NCI-H526 (cell line): ENCODE measurements around the gene MYDGF.
A peak's percentile ranks its signal among the peaks of the same experiment; 100 is the strongest.
"Not testable (repeated sequence)": the region's sequence is repeated elsewhere in the genome, so short reads cannot be mapped to it uniquely, and the experiment has no call there.

Source experiments
- DNase-seq, 2 experiments: peaks; one replicate each; lab custom pipeline; 2025; lab: John Stamatoyannopoulos, UW

Gene MYDGF

DNA sequence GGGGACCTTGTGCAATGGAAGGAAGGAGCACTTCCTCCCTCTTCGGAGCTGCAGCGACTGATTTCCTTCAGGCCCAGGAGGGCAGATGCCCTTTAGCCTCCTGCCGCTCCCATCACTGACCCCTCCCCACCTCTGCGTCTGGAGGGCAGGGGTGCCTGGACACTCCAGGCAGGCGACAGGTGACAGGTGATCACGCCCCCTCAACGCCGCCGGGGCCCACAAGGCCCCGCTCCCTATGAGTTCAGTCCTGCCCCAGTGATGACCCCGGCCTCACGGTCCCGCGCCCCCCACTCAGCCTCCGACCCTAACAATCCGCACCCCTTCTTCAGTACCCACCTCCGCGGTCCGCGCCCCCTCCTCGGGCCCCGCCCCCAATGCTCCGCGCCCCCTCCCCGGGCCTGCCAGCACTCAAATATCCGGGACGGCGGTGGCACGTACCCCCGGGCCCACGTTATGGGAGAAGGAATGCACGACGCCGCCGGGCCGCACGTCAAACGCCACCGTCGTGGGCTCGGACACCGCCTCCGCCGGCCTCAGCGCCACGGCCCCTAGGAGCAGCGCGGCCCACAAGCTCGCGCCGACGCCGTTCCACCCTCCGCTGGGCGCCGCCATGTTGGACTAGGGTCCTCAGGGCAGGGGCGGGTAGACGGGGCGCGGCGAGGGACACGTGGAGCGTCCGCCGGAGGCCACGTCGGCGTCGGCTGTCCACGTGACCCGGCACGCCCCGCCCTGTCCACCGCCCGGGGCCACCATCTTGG is at the start of gene MYDGF:
MYDGF (minus strand) TSS at position 620 of the 758 bp plus-strand sequence; CDS start at position 612, 8 bp downstream.
- DNase-seq = peak; percentile 34 to 83

DNA sequence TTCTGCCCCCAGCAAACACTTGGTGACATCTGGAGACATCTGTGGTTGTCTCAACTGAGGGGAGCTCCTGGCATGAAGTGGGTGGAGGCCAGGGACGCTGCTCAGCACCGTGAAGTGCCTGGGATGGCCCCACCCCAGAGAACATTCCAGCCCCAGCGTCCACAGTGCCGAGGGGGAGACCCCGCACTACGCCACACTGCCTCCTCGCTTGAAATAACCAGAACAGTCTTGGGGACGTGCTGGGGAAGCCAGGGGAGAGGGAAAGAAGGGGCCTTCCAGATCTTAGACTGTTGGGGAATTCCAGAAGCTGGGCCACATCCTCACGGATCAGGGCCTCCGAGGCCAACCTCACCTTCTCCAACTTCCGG is 49.3 kb upstream of the MYDGF start:
- no peak for DNase-seq

DNA sequence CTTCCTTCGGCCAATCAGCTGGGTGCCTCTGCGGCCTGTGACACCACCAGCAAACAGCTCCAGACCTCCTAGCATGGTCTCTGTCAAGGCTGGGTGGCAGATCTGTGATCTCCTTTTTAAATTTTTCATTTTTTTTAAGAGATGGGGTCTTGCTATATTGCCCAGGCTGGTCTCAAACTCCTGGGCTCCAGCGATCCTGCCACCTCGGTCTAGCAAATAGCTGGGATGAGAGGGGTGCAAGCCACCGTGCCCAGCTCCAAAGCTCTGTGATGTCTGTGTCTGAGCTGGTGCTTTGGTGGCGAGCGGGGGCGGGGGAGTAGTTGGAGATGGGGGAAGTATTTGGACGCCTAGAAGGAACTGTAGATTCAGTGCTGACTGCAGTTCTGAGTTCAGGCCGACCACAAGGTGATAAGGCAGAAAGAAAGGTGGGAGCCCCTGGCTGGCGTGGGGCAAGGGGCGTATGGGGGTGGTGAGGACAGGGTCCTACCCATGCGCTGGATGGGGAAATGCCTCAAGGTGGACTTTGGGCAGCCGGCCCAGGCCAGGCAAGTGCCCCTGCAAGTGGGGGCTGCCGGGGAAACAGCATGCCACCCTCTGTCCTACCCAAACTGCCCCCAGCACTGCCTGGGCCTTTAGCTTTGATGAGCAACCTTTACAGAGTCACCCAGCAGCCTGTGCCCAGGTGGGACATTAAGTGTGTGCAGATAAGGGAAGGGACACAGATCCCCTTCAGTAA is 48.0 kb upstream of the MYDGF start:
- no peak for DNase-seq

DNA sequence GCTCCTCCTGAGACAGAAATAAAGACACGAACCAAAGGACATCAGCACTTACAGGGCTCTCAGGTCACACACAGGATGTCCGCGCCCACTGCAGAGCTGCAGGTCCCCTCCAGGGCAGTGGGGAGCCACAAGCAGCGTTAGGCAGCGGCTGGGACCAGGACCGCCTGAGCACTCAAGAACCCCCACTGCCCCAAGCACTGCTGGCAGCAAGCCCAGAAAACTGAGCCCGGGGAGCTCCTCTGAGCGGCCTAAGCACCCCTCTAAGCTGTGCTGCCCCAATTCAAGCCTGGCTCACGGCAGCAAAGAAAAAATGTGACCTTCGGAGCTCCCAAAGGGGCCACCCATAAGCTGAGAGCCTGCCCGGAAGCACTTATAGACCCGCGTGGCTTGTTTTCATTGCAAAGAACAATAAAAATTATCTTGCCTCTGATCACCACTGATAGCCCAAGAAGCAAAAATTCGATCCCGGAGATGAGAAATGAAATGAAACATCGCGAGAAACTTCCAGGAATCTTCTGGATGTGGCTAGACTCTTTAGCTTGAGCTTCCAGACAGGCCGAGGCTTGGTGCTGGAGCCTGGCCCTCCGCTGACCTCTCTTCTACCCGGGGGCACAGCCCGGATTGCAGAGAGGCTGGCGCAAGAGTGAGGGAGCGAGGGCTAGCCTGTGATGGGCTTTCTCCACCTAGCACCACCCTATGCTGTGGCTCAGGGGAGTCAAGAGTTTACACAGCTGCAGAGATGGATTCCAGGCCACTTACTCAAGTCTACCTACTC is 47.2 kb upstream of the MYDGF start:
- no peak for DNase-seq

DNA sequence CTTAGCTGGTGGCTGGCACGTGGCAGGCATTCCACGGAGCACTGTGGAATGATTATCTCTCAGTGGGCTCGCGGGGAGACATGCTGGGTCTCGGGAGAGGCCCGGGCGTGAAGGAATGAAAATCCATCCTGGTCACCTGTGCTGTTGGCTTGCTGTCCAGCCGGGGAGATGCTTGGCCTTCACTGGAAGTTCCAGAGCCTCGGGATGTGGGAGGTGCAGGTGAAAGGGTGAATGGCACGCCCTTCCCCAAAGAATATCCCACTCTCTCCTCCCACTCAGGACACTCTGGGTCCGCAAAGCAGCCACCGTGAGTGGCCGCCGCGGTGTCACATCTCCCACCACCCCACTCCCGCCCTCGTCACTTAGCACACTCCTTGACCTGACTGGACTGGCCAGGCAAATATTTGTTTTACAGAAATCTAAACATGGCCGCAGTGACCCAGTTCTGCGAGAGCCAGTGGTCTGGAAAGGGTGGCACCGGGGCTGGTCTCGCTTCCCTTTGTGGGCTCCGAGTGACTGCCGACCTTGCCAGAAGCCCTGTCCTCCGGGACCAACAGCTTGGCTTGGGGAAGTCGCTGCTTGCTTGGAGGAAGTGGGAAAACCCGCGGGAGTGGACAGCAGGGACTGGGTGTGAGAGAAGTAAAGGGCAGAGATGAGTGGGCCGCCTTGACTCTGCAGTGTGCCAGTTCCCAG is 45.5 kb upstream of the MYDGF start:
- DNase-seq = no peak

DNA sequence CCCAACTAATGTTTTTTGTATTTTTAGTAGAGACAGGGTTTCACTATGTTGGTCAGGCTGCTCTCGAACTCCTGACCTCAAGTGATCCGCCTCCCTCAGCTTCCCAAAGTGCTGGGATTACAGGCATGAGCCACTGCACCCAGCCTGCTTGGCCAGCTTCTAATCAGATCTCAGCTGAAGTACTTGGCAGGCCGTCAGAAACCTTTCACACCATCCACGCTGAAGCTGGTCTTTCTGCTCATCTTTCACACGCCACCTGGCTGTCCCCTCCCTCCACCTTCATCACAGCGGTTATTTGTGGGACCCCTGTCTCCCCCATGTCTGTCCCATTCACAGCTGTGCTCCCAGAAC is 45.0 kb upstream of the MYDGF start:
- not testable (repeated sequence) for DNase-seq

DNA sequence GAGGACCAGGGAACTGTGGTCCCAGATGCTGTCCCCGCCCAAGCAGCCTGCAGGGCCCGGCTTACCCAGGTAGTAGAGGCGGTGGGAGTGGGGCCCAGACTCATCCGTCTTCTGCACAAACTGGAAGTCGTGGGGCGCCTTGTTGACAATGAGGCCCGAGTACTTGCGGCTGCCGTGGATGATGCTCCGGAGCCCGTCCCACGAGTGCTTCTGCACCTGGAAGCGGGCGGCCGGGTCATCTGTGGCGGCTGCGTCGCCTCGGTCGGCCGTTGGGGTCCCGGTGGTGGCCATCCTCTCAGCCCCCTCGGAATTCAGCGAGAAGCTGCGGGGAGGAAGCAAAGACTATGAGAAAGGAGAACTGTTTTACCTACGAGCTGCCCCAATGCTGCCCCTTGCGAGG is 43.9 kb upstream of the MYDGF start:
- no peak for DNase-seq

DNA sequence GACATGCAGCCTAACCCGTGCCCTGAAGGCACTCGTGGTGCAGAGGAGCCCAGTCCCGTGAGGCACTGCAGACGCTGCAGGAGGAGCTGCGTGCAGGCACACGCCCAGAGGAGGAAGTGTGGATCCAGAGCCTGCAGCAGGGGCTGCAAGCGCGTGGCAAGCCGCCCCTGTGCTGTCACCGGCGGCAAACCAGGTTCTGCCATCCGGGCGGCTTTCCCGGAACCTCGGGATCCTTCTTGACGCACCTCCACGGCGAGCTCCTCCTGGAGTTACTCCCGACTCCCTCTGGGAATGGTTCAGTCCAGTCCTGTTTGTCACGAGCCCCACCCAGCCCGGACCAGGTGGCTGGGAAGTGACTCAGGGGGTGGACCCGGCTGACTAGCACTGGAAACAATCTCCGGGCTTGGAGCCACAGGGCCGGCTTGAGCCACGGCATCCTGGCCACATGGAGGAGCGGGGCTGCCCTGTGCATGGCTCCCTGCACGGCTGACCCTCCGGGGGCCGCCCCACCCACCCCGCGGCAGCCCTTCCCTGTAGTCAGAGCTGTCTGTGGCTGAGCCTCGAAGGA is 43.3 kb upstream of the MYDGF start:
- no peak for DNase-seq

DNA sequence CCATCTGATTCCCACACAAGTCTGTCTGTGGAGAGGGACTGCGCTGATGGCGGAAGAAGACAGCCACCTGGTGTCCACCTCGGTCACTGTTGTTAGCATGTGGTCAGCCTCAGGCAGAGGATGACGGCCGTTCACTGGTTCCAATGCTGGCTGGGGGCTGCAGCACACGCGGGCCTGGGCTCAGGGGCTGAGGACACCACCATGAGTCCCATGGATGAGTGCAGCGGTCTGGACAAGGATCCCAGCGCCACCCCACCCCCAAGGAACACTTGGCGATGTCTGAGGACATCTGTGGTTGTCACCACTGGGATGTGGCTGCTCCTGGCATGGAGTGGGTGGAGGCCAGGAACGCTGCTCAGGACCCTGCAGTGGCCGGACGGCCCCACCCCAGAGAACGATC is 42.6 kb upstream of the MYDGF start:
- no peak for DNase-seq

DNA sequence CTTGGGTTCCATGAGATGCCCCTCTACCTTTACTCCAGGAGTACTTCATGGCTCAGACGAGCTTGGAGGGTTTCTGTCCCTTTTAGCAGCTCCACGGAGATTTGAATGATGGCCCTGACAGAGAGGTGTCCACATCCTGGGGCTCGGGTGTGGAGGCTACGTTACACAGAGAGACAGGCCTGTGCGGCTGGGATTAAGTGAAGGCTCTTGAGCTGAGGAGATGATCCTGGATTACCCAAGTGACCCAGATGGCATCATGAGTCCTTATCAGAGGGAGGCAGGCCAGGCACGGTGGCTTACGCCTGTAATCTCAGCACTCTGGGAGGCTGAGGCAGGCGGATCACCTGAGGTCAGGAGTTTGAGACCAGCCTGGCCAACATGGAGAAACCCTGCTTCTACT is 41.1 kb upstream of the MYDGF start:
- DNase-seq = no peak

DNA sequence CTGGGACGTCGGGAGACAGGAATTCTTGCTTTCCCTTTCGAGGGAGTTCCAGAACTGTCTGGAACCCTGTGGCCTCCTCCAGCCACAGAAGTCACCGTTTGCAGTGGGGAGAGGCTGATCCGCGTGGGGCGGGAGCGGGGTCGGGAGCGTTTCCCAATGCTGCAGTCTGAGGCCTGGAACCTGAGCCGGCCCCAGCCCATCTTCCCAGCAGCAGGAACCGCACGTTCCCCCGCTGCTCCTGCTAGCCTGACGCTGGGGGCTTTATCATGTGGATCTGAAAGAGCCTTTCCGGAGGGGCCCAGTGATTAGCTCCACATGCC is 40.1 kb upstream of the MYDGF start:
- no peak for DNase-seq

DNA sequence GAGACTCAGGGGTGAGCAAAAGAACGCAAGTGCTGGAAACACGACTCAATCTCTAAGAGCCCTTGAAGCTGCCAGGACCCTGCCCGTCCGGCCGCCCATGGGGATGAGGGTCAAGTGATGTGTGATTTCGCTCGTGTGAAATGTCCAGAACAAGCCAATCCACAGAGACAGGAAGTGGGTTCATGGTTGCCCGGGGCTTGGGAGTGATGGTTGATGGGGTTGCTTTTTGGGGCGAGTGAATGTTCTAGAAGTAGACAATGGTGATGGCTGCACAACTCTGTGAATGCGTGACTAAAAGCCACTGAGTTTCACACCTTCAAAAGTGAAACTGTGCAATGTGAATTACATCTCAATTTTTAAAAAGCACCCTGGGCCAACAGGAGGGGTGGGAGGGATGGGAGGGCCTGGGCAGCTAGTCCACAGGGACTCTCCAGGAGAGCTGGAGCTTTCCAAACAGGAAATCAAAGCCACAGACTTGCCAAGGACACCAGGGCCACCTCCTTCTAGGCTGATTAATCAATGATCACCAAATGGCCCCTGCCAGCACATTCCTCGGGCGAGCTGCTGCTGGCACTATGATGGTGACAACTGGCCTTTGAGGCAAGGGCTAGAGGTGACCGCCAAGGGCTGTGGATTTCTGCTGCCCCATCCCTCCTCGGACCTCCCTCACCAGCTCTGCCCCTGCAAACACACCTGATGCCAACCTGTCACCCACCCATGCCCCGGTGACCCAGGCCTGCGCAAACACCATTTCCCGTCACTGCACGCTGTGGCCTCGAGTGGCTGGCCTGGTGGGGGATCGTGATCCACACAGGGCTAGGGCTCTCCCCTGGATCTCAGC is 39.5 kb upstream of the MYDGF start:
- no peak for DNase-seq

DNA sequence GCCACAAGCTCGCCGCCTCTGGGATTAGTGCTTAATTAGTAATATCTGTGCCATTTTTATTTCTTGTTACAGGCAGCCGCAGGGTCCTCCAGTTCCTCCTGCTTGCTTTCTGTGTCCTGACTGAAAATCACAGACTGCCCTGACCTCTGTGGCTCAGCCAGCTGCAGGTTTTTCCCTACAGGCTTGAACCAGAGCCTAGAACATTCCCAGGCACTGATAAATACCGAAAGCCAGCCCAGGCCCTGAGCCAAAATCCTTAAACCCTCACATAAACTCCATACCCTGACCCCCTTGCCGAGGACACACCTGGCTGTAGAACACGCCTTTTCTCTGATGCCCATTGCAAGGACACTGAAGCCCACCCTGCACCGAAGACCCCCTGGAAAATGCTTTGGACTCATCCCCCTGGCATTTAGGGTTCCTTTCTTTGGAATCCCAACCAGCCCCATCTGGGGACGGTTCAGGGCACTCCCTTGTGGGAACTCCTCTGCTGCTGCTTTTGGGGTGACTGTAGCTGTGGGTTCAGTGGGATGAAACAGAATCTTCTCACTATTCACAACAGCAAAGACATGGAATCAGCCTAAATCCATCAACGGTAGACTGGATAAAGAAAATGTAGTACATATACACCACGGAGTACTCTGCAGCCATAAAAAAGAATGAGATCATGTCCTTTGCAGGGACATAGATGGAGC is 38.0 kb upstream of the MYDGF start:
- DNase-seq = no peak

DNA sequence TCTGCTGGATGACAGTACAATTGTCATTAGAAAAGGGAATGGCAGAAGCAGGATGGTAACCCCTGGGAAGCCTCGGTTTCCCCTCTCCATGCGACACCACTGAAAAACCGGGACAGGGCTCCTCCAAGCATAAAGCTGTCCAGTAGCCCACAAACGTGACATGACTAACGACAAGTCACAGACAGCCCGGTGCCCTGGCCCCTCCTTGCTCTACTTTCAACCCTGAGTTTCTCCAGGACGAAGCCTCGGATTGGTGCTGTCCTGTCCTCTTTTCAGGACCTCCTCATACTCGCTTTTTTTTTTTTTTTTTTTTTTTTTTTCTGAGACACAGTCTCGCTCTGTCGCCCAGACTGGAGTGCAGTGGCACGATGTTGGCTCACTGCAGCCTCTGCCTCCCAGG is 37.2 kb upstream of the MYDGF start:
- DNase-seq = no peak

DNA sequence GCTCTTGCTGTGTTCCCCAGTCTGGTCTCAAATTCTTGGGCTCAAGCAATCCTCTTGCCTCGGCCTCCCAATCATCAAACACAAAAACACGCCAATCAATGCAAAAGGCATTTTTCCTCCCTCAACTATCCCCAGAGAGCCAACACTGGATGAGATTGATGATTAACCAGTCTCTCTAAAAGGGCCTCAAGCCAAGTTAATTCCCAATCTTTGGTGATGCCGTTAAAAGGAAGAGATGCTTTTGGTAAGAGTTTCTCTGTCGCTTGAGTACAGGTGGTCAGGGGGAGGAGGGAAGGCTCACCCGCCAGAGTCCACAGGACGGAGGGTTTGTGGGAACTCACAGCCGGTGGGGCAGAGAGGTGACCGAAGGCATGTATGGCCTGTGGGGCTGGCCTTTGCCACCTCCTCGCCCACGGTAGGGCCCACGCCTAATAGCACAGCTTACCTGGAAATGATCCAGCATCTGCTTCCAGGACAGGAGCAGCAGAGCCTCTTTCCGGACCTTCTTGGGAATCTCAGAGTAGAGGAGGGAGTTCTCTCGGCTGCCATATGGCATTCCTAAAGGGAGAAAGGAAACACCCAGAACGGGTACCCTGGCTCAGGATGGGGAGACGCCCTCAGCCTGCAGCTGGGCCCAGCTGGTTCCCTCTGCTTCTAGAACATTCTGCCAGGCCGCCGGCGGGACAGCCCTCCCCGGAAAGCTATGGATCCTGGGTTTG is 35.4 kb upstream of the MYDGF start:
- no peak for DNase-seq

DNA sequence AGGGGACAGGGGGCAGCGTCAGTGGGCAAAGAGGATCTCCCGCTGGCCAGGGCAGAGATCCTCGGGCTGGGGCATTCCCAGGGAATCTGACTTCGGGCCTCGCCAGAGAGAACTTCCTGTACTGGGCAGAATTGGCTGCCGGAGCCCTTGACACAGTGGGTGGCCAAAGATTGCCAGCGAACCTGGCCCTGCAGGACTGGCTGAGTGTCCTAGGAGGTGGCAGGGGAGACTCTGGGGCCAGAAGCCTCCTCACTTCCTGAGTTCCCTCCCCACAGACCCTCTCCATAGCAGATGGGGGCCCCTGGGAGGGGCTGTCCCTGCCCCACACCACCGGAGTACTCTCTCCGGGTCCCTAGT is 34.2 kb upstream of the MYDGF start:
- no peak for DNase-seq

DNA sequence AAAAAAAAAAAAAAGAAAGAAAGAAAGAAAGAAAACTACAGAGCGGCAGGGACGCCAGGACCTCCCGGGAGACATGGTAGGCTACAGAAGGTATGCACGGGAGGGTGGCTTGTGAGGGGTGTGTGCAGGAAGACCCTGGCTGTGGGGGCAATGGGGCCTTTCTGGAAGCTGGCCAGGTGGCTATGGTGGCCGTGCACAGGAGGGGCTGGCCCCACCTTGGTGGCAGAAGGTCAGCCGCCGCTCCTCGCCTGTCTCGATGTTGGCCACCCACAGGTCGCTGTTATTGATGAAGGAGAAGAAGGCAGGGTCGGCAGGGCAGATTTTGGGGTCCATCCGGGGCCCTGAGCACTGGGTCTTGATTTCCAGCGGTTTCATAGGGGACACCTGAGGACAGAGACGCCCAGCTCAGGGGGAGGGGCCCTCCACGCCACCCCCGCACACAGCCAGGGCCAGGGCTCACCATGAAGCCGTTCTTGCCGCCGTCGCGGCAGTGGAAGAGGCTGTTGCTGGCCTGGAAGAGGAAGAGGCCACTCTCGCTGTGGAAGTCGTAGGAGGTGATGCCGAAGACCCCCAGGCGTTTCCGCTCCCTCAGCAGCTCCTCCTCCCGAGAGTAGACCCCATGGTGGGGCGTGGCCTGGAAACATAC is 33.7 kb upstream of the MYDGF start:
- DNase-seq = no peak

DNA sequence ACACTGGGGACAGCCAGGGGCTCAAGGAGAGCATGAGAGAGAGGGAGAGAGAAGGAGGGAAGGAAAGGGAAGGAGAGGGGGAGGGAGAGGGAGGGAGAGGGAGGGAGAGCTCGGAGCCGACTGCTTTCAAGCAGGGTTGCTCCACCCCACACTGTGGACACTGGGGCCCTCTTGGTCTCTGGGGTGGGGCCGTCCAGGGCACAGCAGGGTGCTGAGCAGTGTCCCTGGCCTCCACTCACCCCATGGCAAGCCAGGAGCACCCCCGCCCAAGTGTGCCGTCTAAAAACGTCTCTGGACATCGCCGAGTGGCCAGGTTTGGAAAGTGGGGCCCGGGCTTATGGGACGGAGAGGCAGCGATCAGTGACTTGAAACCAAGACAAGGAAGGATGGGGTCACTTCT is 32.6 kb upstream of the MYDGF start:
- no peak for DNase-seq

DNA sequence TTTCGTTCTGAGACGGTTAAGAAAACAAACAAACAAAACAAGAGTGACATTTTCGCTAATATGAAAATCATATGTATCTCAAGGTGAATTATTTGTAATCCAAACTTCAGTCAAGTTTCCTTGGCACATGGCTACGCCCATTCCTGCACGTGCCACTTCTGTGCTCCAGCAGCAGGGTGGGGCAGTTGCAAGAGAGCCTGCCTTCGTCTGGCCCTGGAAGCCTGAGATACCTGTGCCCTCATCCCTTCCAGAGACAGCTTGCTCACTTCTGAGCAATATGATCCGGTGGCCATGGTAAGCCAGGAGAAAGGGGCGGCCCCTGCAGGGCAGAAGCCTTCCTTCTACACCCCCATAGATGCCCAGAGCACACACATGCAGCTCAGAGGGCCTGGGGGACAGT is 31.4 kb upstream of the MYDGF start:
- no peak for DNase-seq

DNA sequence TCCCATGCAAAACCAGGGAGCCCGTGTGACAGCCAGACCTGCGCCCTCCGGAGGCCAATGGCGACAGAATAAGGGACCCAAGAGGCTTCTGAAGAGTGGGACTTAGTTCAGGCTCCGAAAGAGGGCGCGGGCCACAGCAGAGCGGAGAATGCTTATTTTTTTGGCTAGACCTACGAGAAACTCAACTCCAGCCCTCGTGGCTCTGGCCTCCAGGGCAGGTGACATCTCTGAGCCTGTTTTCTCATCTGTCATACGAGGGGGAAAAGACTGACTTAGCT is 30.5 kb upstream of the MYDGF start:
- DNase-seq = no peak
